GM03348 (cell line): ENCODE results near the gene INPP4A.

Experiments used
- DNase-seq: peaks from one replicate; pipeline ENCODE4 v3.0.0; 2012; ENCODE audit warnings: low spot score

INPP4A gene

DNA sequence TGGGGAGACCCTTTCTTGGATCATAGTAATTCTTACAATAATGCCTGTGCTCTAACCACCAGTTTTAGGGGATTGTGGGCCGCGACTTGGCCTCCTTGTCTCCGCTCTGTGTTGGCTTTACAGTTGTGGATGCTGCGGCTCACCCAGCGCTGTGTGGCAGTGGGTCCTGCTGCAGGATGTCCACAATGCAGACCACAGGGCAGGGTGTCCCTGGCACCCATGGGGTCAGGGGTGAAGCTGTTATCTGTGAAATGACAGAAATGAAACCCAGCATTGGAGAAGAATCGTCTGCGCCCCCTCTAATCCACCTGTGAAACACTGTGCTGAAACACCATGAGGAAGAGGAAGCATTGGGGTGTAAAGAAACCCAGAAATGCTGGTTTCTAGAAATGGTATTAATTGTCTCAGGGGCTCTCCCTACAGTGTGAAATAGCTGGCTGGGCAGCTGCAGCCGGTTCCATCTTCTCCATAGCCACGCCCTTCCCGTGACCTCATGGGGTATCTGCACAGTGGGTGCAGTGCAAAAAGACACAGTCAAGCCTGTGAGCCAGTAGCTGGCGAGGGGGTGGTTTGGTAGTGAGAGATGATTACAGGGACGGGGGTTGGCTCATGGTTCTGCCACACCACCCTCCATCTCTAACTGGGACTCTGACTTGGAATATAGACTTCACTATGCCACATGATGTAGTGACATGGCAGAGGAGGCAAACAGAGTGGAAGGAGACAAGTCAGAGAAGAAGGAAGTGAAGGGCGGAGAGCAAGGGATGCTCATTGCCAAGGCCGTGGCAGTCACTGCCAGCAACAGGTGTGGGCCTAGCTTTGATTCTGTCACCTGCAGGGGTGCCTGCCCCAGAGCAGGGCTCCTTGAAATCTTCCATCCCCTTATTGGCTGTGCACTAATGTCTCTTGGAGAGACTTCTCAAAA is 16.2 kb downstream of the INPP4A start:
- no peak for DNase-seq

DNA sequence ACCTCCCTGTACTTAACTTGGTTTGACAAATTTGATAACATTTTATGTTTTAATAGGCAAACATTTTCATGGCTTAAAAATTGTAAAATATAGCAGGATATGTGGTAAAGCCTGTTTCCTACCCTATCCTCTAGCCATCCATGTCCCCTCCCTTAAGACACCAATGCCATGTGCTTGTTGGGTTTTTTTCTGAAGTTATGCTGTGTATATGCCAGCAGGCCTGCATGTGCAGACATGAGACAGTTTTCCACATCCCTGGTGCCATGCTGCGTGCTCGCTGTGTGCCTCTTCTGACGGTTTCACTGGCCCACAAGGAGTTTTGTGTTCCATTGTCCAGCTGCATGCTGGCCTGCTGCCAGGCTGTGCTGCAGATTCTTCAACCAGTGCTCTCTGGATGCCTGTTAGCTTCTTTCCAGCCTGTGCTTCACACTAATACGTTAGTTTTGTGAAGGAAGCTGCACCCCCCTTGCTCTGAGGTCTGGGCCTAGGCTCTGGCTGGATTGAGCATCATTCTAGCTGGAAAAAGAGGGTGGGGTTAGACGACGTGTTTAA is 16.9 kb downstream of the INPP4A start:
- DNase-seq: no peak

DNA sequence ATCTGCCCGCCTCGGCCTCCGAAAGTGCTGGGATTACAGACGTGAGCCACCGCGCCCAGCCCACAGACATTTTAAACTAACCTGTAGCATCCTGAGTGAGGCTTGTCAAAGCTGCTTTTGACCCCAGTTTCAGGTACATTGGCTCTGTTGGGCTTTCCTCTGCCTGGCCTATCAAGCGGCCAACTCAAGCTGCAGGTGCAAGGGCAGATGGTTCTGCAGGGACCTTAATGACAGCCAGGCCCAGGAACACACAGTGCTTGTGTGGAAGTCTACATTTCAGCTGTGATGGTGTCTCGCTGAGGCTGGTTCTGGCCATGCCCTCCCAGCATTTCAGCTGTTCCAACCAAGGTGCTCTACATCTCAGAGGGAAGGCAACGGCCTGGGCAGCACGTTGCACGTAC is 18.4 kb downstream of the INPP4A start:
- no peak for DNase-seq

DNA sequence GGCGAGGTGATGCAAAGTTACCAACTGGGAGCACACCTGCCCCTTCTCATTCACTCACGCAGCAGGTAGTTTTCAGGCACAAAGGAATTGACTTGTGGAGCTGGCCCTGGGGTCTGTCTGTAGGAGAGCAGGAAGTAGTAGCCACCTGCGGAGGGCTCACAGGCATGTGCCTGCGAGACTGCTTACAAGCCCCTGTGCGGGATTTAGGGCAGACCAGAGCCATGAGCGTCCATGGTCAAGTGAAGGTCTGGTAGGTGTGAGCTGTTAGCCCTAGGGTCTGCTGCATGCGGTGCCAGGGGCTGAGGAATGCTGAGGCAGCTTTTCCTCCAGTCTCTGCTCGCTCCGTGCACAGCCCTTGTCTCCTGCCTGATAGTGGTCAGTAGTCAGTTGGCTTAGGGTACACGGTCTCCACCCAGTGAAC is 18.9 kb downstream of the INPP4A start:
- no peak for DNase-seq

DNA sequence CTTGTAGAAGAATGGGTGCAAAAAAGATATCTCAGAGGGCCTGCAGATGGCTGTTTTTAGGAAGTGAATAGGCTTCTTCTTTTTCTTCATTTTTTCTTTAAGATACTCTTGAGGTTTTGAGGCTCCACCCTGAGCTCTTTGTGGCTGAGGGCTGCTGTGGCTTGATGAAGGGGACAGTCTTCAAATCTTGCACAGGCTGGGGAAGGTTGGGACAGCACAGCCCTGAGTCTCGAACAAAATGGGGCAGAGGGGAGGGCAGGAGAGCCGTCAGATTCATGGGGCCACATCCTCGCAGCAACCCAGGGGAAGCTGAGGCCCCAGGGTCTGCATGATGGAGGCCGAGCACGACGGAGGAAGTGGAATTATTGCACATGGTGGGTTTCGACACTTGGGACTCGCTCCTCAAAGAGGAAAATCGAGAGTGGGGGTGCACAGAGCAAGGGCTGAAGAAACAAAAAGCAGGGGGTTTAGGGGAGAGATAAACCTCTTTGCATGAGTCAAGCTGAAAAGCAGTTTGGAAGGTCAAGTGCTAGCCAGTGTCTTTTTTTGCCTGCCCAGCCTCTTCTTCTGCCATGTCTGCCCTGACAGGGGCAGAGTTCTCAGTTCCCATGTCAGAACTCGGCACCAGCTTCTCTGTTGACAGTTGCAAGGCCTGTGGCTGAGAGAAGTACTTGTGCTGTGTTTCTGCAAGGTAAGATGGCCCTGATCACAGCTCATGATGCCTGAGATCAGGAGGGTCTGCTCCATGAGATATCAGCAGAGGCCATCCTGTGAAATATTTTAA is 19.5 kb downstream of the INPP4A start:
- no peak for DNase-seq

DNA sequence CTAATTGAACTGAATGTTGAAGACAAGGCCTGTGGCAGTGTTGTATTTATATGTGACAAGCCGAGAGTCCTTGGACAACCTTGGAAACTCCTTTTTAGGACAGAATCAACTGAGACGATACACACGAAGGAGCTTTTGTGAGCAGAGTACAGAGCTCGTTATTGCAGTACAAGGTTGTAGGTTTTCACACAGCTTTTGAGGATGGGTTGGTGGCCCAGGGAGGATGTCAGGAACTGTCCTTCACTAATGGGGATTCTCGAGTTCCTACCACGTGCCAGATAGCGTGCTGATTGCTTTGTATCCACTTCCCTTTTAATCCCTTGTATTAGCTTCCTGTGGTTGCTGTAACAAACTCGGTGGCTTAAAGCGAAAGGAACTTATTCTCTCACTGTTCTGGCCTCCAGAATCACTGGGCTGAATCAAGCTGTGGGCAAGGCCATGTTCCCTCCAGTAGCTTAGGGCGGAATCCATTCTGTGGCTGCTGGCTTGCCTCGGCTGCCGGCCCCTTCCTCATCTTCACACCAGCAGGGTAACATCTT is 20.2 kb downstream of the INPP4A start:
- DNase-seq: no peak

DNA sequence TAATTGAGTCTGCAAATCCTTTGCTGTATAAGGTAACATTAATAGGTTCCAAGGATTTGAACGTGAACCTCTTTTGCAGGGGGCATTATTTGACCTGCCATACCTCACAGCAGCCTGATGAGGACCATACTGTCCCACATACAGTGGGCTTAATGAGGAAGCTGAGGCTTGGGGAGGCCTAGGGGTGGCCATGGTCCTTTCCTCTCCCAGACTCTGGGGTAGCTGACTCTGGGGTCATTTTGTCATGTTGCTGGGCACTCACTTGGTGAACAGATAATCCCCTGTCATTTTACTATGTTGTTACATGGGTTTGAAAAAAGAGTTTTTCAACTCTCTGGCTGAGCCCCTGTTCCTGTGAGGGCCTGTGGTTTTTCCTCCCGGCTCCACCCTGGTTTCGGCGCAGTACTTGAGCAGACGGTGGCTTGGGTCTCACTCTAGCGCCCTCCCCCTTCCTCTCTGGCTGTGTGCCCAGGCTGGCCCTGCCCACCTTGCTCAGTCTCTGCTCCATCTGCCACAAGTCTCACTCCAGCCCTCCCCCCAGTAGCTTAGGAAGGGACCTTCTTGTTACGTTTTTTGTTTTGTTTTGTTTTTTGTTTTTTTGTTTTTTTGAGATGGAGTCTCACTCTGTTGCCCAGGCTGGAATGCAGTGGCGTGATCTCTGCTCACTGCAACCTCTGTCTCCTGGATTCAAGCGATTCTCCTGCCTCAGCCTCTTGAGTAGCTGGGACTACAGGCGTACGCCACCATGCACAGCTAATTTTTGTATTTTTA is 21.0 kb downstream of the INPP4A start:
- DNase-seq: peak; percentile 33

DNA sequence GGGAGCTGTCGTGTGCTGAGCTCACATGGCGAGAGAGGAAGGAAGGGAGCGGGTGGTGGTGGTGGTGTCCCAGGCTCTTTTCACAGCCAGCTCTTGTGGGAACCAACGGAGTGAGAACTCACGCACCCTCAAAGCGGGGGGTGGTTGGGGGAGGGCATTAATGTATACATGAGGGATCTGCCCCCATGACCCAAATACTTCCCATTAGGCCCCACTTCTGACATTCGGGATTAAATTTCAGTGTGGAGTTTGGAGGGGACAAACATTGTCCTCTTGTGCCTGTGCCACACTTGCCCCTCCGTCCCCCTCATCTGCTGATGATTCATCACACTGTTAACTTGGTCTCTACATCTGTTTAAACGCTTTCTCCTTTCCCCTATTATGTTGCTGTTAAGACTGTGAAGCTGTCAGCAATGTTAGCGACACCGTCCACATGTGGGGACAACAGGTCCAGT is 22.5 kb downstream of the INPP4A start:
- DNase-seq: no peak

DNA sequence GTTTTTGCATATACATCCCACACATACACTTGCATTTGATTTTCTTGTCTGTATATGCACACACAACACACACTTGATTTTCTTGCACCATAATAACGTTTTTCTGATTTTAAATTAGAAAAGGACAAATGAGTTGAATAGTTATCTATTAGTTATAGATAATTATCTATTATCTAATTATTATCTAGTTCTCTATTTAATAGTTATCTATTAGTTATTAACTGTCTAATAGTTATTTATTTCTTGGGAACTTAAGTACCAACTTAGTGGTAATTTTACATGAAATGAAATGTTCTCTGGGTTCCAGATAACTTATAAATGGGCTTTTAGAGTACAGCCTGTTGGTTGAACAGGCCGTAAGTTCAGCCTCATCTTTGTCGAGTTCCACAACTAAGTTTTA is 23.0 kb downstream of the INPP4A start:
- DNase-seq: no peak

DNA sequence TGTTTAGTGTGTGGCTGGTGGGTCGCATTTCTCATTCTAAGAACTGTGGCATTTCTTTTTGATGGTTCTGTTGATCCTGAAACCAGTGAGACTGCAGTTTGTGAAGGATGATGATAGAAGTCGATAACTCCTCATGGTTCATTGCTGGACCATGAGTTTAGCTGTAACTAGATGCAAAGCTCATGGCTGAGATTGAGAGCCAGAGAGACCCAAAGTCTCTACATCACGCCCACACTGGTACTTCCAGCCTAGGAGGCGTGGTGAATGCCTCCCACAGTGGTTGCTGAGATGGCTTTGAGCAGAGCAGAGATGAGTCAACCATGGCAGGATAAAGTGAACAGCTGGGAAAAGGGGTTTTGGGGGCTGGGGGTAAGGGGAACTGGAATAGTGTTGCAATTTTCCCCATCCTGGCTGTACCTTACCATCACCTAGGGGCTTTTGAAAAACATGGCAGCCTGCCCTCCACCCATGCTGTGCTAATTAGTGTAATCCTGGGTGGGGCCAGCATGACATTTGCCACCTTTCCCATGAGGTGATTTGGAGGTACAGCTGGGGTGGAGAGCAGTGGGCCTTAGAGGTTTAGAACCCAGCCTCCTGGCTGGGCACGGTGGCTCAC is 24.1 kb downstream of the INPP4A start:
- DNase-seq: no peak

DNA sequence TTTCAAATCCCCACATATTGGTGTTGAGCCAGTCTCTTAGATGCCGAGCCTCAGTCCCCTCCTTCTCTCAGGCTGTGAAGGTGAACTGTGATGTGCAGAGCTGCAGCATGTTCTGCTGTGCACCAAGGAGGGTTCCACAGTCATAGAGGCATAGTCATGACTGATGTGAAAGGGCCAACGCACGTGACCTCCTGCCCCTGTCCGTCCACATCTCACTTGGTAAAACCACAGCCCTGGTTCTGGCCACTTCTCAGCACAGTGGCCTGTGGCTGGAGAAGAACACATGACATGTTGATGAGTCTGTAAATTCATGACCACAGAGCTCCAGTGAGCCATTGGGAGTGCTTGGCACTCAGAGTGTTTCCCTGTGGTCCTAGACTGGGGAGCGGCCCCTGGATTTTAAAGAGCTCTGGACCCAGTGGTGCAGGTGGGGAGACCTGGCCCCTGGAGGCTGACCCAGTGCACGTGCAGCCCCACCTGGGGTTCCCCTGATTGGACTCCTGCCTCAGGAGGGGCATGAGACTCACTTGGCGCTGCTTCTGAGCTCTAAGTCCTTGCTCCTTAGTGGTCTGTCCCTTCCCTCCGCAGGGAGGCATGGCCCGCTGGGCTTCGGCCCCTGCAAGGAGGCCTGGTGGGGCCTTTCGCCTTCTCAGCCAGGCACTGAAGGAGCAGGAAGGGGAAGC is 25.3 kb downstream of the INPP4A start:
- no peak for DNase-seq

DNA sequence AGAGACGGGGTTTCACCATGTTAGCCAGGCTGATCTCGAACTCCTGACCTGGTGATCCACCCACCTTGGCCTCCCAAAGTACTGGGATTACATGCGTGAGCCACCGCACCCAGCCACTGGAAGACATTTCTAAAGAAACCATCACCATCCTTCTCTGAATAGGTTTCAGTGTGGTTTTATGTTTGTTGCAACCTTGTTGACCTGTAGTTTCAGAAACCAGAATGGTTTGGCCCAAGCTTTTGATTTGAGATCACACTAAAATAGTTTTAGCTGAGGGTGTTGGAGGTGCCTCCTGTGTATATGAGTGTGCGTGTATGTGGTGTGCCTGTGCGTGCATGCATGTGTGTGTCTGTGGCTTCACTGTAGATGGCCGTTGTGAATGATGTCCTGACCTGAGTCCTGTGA is 26.2 kb downstream of the INPP4A start:
- no peak for DNase-seq

DNA sequence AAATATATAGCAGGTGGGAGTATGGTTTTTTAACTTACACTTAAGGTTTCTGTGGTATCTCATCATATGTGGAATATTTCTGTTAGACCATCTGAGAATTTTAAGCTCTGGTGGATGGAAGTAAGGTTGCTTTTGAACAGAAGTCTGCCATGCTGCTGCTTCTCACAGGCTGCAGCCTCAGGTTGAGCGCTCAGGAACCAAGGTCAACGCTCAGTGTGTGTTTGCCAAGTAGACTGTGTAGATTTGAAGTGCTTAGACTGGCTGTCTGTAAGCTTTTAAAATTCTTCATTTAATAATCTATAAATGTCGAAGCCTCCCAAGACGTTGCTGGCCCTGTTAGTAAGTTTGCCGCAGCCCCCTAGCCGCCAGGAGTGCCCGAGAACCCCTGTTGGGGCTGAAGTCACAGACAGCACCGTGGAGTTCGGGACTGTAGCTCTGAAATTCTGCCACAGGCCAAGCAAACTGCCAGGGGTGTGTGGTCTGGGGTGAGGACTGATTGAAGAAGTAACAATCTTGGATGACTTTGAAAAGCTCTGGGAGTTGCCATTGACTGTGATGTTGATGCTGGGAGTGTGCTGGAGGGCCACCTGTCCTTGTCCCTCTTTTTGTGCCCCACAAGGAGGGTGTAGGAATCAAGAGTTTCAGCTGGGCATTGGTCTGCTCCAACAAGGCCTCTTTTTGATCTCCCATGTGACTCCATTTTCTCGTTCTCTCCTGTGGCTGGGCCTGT is 26.9 kb downstream of the INPP4A start:
- no peak for DNase-seq

DNA sequence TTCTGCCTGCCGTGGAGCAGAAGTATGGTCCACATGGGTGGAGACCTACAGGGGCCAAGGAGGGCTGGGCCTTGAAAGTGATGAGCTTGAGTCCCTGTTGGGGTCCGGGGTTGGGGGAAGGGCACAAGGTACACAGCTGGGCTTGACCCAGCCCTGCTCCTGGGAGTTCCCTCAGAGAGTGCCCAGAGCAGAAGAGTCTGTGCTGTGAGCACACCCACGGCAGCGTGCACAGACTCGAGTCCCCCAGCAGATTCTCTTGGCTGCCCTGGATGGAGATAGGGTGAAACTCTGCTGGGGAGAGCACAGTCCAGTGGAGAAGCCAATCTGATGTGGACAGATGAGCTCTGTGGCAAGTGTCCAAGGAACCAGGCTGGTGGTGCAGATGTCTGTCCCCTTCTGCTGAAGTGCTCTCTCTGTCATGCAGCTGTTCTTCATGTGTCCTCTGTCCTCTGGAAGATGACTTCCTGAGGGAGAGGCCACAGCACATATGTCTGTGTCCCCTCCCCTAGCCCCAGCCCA is 27.5 kb downstream of the INPP4A start:
- DNase-seq: no peak

DNA sequence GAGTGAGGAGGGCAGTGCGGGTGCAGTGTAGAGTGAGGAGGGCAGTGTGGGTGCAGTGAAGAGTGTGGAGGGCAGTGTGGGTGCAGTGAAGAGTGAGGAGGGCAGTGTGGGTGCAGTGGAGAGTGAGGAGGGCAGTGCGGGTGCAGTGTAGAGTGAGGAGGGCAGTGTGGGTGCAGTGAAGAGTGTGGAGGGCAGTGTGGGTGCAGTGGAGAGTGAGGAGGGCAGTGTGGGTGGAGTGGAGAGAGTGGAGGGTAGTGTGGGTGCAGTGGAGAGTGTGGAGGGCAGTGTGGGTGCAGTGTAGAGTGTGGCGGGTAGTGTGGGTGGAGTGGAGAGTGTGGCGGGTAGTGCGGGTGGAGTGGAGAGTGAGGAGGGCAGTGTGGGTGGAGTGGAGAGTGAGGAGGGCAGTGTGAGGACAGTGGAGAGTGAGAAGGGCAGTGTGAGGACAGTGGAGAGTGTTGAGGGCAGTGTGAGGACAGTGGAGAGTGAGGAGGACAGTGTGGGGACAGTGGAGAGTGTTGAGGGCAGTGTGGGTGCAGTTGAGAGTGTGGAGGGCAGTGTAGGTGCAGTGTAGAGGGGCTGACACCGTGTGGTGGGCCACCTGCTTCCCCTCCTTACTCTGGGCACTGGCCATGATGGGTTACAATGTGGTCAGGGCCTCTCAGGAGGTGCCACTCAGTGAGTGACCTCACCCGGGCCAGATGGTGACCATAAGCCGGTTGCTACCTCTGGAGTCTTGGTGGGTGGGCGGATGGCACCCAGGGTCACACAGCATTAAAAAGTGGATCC is 28.5 kb downstream of the INPP4A start:
- no peak for DNase-seq

DNA sequence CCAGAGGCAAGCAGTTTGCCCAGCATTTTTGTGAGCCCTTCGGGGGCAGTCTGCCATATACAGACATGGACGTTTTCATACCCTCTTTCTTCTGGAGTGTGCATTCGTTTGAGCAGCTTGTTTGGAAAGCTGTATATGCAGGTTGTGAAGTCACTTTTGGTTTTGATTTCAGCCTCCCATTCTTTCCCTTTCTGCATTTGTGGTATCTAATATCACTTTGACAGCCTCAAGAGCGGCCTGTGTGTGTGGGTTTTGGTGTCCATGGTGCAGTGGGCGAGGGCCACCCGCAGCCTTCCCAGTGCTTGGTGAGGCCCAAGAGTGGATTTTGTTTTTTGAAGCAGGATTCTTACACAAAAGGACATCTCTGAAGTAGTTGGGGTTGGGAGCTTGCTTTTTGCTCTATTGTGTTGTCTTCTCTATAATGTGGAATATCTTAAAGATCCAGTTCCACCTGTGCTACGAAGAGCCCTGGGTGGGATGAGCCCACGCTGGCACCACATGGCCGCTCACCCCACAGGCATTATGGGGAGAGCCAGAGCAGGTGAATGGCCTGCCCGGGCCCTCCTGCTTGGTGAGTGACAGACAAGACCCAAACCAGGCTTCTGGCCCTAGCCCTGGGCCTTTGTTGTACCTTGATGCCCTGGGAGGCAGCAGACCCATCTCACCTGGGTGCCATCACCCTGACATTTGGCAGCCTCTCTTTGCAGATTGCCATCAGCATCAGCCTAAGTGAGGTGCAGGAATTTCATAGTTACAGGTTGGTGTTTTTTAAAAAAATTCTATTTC is 29.5 kb downstream of the INPP4A start:
- no peak for DNase-seq

DNA sequence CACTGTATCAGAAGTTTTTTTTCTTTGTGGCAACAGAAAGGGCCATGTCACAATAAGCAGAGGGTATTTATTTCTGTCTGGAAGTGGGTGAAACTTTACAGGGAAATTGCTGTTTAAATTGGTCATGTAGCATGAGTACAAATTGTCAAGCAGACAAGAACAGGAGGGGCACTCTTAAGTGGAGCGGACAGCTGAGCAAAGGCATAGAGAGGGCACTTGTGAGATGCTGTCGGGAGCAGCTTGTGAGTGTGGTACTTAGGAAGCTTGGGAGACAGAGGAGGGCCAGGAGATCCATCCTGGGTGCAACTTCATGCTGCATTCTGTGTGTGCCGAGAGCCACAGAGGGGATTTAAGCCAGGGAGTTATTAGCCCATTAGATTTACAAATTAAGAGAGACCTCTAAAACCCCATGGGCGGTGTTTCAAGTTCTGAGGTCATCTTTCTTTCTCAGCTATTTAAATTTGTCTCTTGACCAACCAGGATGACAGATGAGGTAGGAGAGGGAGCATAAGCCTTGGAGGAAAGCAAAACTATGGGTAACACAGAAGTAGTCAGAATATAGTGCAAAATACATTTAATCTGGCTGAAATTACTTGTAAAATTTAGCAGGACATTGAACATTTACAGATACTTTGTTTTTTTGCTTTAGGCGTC is 30.4 kb downstream of the INPP4A start:
- no peak for DNase-seq
